Measurements from ENCODE around the gene FBLN5.
A peak's percentile ranks its signal among the peaks of the same experiment; 100 is the strongest.

The FBLN5 gene

GRCh38 chr14:91858536-91859275 lies 88.8 kb downstream of the FBLN5 start:
- Histone ChIP-seq H2AFZ (ENCODE audit: low read depth, low read length) (no peak overlapping the region), H3K14ac (ENCODE audit: low read length in 2 of 2) (no peak overlapping the region), H3K27me3 (ENCODE audit: control insufficient read depth in 1 of 2, insufficient read depth in 1 of 2, low read length in 2 of 2) (peaks cover 4 to 56% of the 10 kb centered on the region in 2 experiments), H3K4me2 (ENCODE audit: low read length, poor library complexity, severe bottlenecking) (no peak overlapping the region), H3K4me1 (ENCODE audit: control insufficient read depth, insufficient read depth, low read depth, low read length) (no peaks in the 10 kb centered on the region), H2BK15ac (ENCODE audit: low read depth, poor library complexity, severe bottlenecking) (no peak overlapping the region), H4K8ac (ENCODE audit: low read length) (no peak overlapping the region), H3K4me3 (ENCODE audit: insufficient read depth in 1 of 2, low read depth in 1 of 2, low read length in 2 of 2) (no peak overlapping the region), H2BK5ac (ENCODE audit: low read depth, low read length, poor library complexity, severe bottlenecking) (no peak overlapping the region), H3K18ac (ENCODE audit: low read depth in 1 of 2, low read length in 2 of 2) (no peak overlapping the region), H3K79me1 (replicated peaks; ENCODE audit: low read length, poor library complexity, severe bottlenecking) (no peaks in the 10 kb centered on the region), H2AK5ac (ENCODE audit: low read length, severe bottlenecking) (no peak overlapping the region), H3K36me3 (ENCODE audit: control insufficient read depth in 1 of 2, insufficient read depth in 2 of 2, low read depth in 1 of 2, low read length in 2 of 2) (no peaks in the 10 kb centered on the region), H3K9me3 (ENCODE audit: control insufficient read depth, low read length) (no peaks in the 10 kb centered on the region), H3K27ac (ENCODE audit: low read length, poor library complexity, severe bottlenecking) (no peak overlapping the region), H4K91ac (ENCODE audit: low read length) (no peak overlapping the region), H3K9ac (ENCODE audit: low read length) (no peak overlapping the region), H3K23ac (ENCODE audit: low read length in 2 of 2) (no peak overlapping the region), H3K4ac (ENCODE audit: low read depth in 1 of 2, low read length in 2 of 2) (no peak overlapping the region), H2BK12ac (ENCODE audit: low read length in 2 of 2) (no peak overlapping the region), H2BK120ac (ENCODE audit: low read depth, low read length) (no peak overlapping the region)
- WGBS = 32% methylated on average over 6 of the region's 8 CpGs
- peak; percentile 37 for DNase-seq

GRCh38 chr14:91857614-91858013 lies 89.9 kb downstream of the FBLN5 start:
- DNase-seq = no peak
- H3K4ac ChIP-seq (ENCODE audit: low read depth in 1 of 2, low read length in 2 of 2) = no peak overlapping the region
- no peaks in the 10 kb centered on the region for H3K36me3 ChIP-seq (ENCODE audit: control insufficient read depth in 1 of 2, insufficient read depth in 2 of 2, low read depth in 1 of 2, low read length in 2 of 2)
- H2BK120ac ChIP-seq (ENCODE audit: low read depth, low read length) = no peak overlapping the region
- 100% methylated on average over 1 of the region's 2 CpGs for WGBS
- H4K91ac ChIP-seq (ENCODE audit: low read length) = no peak overlapping the region
- H2BK15ac ChIP-seq (ENCODE audit: low read depth, poor library complexity, severe bottlenecking) = no peak overlapping the region
- peaks cover 4 to 55% of the 10 kb centered on the region in 2 experiments for H3K27me3 ChIP-seq (ENCODE audit: control insufficient read depth in 1 of 2, insufficient read depth in 1 of 2, low read length in 2 of 2)
- no peak overlapping the region for H4K8ac ChIP-seq (ENCODE audit: low read length)
- H3K18ac ChIP-seq (ENCODE audit: low read depth in 1 of 2, low read length in 2 of 2) = no peak overlapping the region
- H3K4me3 ChIP-seq (ENCODE audit: insufficient read depth in 1 of 2, low read depth in 1 of 2, low read length in 2 of 2) = no peak overlapping the region
- H3K23ac ChIP-seq (ENCODE audit: low read length in 2 of 2) = no peak overlapping the region
- H3K9ac ChIP-seq (ENCODE audit: low read length) = no peak overlapping the region
- H3K4me1 ChIP-seq (ENCODE audit: control insufficient read depth, insufficient read depth, low read depth, low read length) = no peaks in the 10 kb centered on the region
- no peaks in the 10 kb centered on the region for H3K79me1 ChIP-seq (replicated peaks; ENCODE audit: low read length, poor library complexity, severe bottlenecking)
- H3K27ac ChIP-seq (ENCODE audit: low read length, poor library complexity, severe bottlenecking) = no peak overlapping the region
- no peaks in the 10 kb centered on the region for H3K9me3 ChIP-seq (ENCODE audit: control insufficient read depth, low read length)
- no peak overlapping the region for H3K14ac ChIP-seq (ENCODE audit: low read length in 2 of 2)
- H2BK5ac ChIP-seq (ENCODE audit: low read depth, low read length, poor library complexity, severe bottlenecking) = no peak overlapping the region
- no peak overlapping the region for H2BK12ac ChIP-seq (ENCODE audit: low read length in 2 of 2)
- H2AFZ ChIP-seq (ENCODE audit: low read depth, low read length) = no peak overlapping the region
- H3K4me2 ChIP-seq (ENCODE audit: low read length, poor library complexity, severe bottlenecking) = no peak overlapping the region
- no peak overlapping the region for H2AK5ac ChIP-seq (ENCODE audit: low read length, severe bottlenecking)

GRCh38 chr14:91854327-91854934 lies 93.1 kb downstream of the FBLN5 start:
- Histone ChIP-seq H2BK12ac (ENCODE audit: low read length in 2 of 2) (no peak overlapping the region), H2BK15ac (ENCODE audit: low read depth, poor library complexity, severe bottlenecking) (no peak overlapping the region), H3K27me3 (ENCODE audit: control insufficient read depth in 1 of 2, insufficient read depth in 1 of 2, low read length in 2 of 2) (peaks cover 1 to 39% of the 10 kb centered on the region in 2 experiments), H3K18ac (ENCODE audit: low read depth in 1 of 2, low read length in 2 of 2) (no peak overlapping the region), H3K4me3 (ENCODE audit: insufficient read depth in 1 of 2, low read depth in 1 of 2, low read length in 2 of 2) (no peak overlapping the region), H3K9me3 (ENCODE audit: control insufficient read depth, low read length) (no peaks in the 10 kb centered on the region), H3K9ac (ENCODE audit: low read length) (no peak overlapping the region), H3K14ac (ENCODE audit: low read length in 2 of 2) (no peak overlapping the region), H2BK120ac (ENCODE audit: low read depth, low read length) (no peak overlapping the region), H2BK5ac (ENCODE audit: low read depth, low read length, poor library complexity, severe bottlenecking) (no peak overlapping the region), H3K23ac (ENCODE audit: low read length in 2 of 2) (no peak overlapping the region), H4K91ac (ENCODE audit: low read length) (no peak overlapping the region), H2AFZ (ENCODE audit: low read depth, low read length) (no peak overlapping the region), H3K36me3 (ENCODE audit: control insufficient read depth in 1 of 2, insufficient read depth in 2 of 2, low read depth in 1 of 2, low read length in 2 of 2) (no peaks in the 10 kb centered on the region), H3K79me1 (replicated peaks; ENCODE audit: low read length, poor library complexity, severe bottlenecking) (no peaks in the 10 kb centered on the region), H3K4me2 (ENCODE audit: low read length, poor library complexity, severe bottlenecking) (no peak overlapping the region), H4K8ac (ENCODE audit: low read length) (no peak overlapping the region), H2AK5ac (ENCODE audit: low read length, severe bottlenecking) (no peak overlapping the region), H3K4ac (ENCODE audit: low read depth in 1 of 2, low read length in 2 of 2) (no peak overlapping the region), H3K27ac (ENCODE audit: low read length, poor library complexity, severe bottlenecking) (no peak overlapping the region), H3K4me1 (ENCODE audit: control insufficient read depth, insufficient read depth, low read depth, low read length) (no peaks in the 10 kb centered on the region)
- DNase-seq = no peak
- 71% methylated on average over 1 of the region's 2 CpGs for WGBS

- Histone ChIP-seq H3K4me2 (ENCODE audit: low read length, poor library complexity, severe bottlenecking) (no peak overlapping the region), H2BK12ac (ENCODE audit: low read length in 2 of 2) (no peak overlapping the region), H3K36me3 (ENCODE audit: control insufficient read depth in 1 of 2, insufficient read depth in 2 of 2, low read depth in 1 of 2, low read length in 2 of 2) (no peaks in the 10 kb centered on the region), H2AK5ac (ENCODE audit: low read length, severe bottlenecking) (no peak overlapping the region), H2BK120ac (ENCODE audit: low read depth, low read length) (no peak overlapping the region), H3K14ac (ENCODE audit: low read length in 2 of 2) (no peak overlapping the region), H3K4ac (ENCODE audit: low read depth in 1 of 2, low read length in 2 of 2) (no peak overlapping the region), H4K91ac (ENCODE audit: low read length) (no peak overlapping the region), H2BK15ac (ENCODE audit: low read depth, poor library complexity, severe bottlenecking) (no peak overlapping the region), H2BK5ac (ENCODE audit: low read depth, low read length, poor library complexity, severe bottlenecking) (no peak overlapping the region), H3K4me3 (ENCODE audit: insufficient read depth in 1 of 2, low read depth in 1 of 2, low read length in 2 of 2) (no peak overlapping the region), H3K27ac (ENCODE audit: low read length, poor library complexity, severe bottlenecking) (no peak overlapping the region), H3K9me3 (ENCODE audit: control insufficient read depth, low read length) (no peaks in the 10 kb centered on the region), H3K23ac (ENCODE audit: low read length in 2 of 2) (no peak overlapping the region), H3K18ac (ENCODE audit: low read depth in 1 of 2, low read length in 2 of 2) (no peak overlapping the region), H3K27me3 (ENCODE audit: control insufficient read depth in 1 of 2, insufficient read depth in 1 of 2, low read length in 2 of 2) (peaks cover 0 to 38% of the 10 kb centered on the region in 2 experiments), H4K8ac (ENCODE audit: low read length) (no peak overlapping the region), H2AFZ (ENCODE audit: low read depth, low read length) (no peak overlapping the region), H3K4me1 (ENCODE audit: control insufficient read depth, insufficient read depth, low read depth, low read length) (no peaks in the 10 kb centered on the region), H3K79me1 (replicated peaks; ENCODE audit: low read length, poor library complexity, severe bottlenecking) (no peaks in the 10 kb centered on the region), H3K9ac (ENCODE audit: low read length) (no peak overlapping the region)
- DNase-seq = no peak
- WGBS = no CpG with 5 or more reads among the region's 1 CpG
Observed at GRCh38 chr14:91851563-91851962, 95.9 kb downstream of the FBLN5 start.
